ENCODE results near the gene SLC66A2. TPM values are rescaled to one million over a fixed set of nuclear protein-coding genes. Genes with fewer than 3 reads are reported as not detected.

SLC66A2 gene
- total RNA-seq, 1 donor from 2014 or later: 30.5 TPM

DNA sequence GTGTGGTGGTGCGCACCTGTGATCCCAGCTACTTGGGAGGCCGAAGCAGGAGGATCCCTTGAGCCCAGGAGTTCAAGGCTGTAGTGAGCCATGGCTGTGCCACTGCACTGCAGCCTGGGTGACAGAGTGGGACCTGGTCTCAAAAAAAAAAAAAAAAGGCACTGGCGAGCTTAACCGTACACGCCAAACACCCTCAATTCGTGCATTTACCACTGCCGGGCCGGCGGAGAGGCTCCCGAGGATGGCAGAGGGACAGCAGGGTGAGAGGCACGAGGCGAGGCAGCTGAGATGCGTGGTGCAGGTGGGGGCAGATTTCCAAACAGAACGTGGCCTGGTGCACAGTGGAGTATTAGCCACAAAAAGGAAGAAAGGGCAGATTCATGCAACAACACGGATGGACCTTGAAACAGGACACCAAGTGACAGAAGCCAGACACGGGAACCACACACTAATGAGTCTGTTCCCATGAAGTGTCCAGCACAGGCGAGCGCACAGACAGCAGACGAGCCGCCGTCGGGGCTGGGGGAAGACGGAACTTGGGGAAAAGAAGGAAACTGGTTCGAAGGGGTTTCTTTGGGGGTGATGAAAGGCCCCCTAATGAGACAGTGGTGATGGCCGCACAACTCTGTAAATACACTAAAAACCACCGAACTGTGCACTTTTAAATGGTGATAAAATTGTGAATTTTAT lies 27.4 kb downstream of the SLC66A2 start:
- DNase-seq (ENCODE audit: low read depth): no peak
- TF ChIP-seq, protein P1, sequence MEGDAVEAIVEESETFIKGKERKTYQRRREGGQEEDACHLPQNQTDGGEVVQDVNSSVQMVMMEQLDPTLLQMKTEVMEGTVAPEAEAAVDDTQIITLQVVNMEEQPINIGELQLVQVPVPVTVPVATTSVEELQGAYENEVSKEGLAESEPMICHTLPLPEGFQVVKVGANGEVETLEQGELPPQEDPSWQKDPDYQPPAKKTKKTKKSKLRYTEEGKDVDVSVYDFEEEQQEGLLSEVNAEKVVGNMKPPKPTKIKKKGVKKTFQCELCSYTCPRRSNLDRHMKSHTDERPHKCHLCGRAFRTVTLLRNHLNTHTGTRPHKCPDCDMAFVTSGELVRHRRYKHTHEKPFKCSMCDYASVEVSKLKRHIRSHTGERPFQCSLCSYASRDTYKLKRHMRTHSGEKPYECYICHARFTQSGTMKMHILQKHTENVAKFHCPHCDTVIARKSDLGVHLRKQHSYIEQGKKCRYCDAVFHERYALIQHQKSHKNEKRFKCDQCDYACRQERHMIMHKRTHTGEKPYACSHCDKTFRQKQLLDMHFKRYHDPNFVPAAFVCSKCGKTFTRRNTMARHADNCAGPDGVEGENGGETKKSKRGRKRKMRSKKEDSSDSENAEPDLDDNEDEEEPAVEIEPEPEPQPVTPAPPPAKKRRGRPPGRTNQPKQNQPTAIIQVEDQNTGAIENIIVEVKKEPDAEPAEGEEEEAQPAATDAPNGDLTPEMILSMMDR (IDR thresholded peaks at IDR 0.05; ENCODE audit: insufficient read depth, low read length, poor library complexity, severe bottlenecking): no peak
- no peaks in the 10 kb centered on the region for H3K36me3 ChIP-seq (ENCODE audit: control insufficient read depth, insufficient read depth, low read length)
- no peak overlapping the region for H3K4me3 ChIP-seq (ENCODE audit: low read depth, low read length)
- H3K27me3 ChIP-seq (ENCODE audit: control insufficient read depth, insufficient read depth, low read length): no peaks in the 10 kb centered on the region

- no peak for DNase-seq (ENCODE audit: low read depth)
- H3K36me3 ChIP-seq (ENCODE audit: control insufficient read depth, insufficient read depth, low read length): no peaks in the 10 kb centered on the region
Observed at GRCh38 chr18:79922971-79923411, 28.5 kb downstream of the SLC66A2 start.

DNA sequence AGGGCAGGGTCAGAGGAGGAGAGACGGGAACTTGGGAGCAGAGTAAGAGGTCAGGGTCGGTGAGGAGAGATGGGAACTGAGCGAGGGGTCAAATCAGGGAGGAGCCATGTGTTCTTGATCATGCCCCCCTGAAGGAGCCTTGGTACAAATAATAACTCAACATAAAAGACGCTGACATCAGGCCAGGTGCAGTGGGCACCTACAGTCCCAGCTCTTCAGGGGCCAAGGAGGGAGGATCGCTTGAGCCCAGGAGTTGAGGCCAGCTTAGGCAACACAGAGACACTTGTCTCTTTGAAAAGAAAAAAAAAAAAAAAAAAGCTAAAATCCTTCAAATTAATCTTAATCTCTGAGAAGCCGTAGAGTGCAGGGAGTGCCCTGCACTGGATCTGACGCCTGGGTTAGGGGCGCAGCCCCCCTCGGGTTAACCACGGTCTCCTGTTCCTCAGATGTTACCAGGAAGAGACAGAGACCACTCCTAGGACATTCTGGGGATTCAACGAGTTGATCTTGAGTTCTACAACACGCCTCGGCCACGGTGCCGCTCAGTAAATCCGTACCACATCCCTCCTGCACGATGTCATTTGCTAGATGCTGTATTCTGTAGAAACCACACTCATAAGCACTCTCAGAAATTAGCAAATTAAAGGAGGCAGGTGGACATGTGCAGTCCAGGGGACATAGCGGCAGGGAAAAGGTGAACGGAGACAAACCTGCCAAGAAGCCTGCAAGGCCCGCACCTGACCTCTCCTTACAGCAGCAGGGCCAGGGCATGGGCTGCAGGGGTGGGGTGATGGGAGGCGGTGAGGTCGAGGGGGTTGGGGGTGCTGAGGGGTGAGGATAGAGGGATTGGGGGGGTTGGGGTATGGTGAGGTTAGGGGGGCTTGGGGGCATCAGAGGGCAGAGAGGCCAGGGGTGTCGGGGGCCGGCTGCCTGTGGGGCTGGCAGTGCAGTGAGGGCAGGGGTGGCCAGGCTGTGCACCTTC lies 29.2 kb downstream of the SLC66A2 start:
- TF ChIP-seq, protein P1 (IDR thresholded peaks at IDR 0.05; ENCODE audit: insufficient read depth, low read length, poor library complexity, severe bottlenecking): no peak
- no peaks in the 10 kb centered on the region for H3K27me3 ChIP-seq (ENCODE audit: control insufficient read depth, insufficient read depth, low read length)
- DNase-seq (ENCODE audit: low read depth): no peak
- no peak overlapping the region for H3K4me3 ChIP-seq (ENCODE audit: low read depth, low read length)
- no peaks in the 10 kb centered on the region for H3K36me3 ChIP-seq (ENCODE audit: control insufficient read depth, insufficient read depth, low read length)

More at GRCh38 chr18:79922971-79923411, 28.5 kb downstream of the SLC66A2 start:
- Histone ChIP-seq H3K27me3 (ENCODE audit: control insufficient read depth, insufficient read depth, low read length) (no peaks in the 10 kb centered on the region), H3K4me3 (ENCODE audit: low read depth, low read length) (no peak overlapping the region)
- TF ChIP-seq, protein P1 (IDR thresholded peaks at IDR 0.05; ENCODE audit: insufficient read depth, low read length, poor library complexity, severe bottlenecking): no peak

GRCh38 chr18:79919089-79919488 lies 32.4 kb downstream of the SLC66A2 start:
- Histone ChIP-seq H3K36me3 (ENCODE audit: control insufficient read depth, insufficient read depth, low read length) (no peaks in the 10 kb centered on the region), H3K27me3 (ENCODE audit: control insufficient read depth, insufficient read depth, low read length) (no peaks in the 10 kb centered on the region), H3K4me3 (ENCODE audit: low read depth, low read length) (no peak overlapping the region)
- TF ChIP-seq, protein P1 (IDR thresholded peaks at IDR 0.05; ENCODE audit: insufficient read depth, low read length, poor library complexity, severe bottlenecking): no peak
- no peak for DNase-seq (ENCODE audit: low read depth)

GRCh38 chr18:79918615-79919011 lies 32.8 kb downstream of the SLC66A2 start:
- H3K36me3 ChIP-seq (ENCODE audit: control insufficient read depth, insufficient read depth, low read length): no peaks in the 10 kb centered on the region
- no peak overlapping the region for H3K4me3 ChIP-seq (ENCODE audit: low read depth, low read length)
- H3K27me3 ChIP-seq (ENCODE audit: control insufficient read depth, insufficient read depth, low read length): no peaks in the 10 kb centered on the region
- DNase-seq (ENCODE audit: low read depth): no peak
- TF ChIP-seq, protein P1 (IDR thresholded peaks at IDR 0.05; ENCODE audit: insufficient read depth, low read length, poor library complexity, severe bottlenecking): no peak
